HEK293 (cell line): Measurements from ENCODE around the gene ARL8B.

ENCODE experiments used
- ELK4 ChIP-seq: IDR thresholded peaks from 2 replicates; pipeline ENCODE4 v1.6.1; 2011; ENCODE audit warnings: mild to moderate bottlenecking, low read depth, low read length, borderline replicate concordance
- SP2 ChIP-seq: fragments of 450-650 bp; formaldehyde crosslinking; IDR thresholded peaks from 2 replicates; pipeline ENCODE4 v1.5.1; 2016; ENCODE audit warnings: missing biosample characterization, missing genetic modification characterization
- YY1 ChIP-seq: fragments of 450-650 bp; formaldehyde crosslinking; IDR thresholded peaks from 2 replicates; pipeline ENCODE4 v1.5.1; 2018; ENCODE audit warnings: missing biosample characterization, missing genetic modification characterization
- ZNF148 ChIP-seq: fragments of 450-650 bp; formaldehyde crosslinking; IDR thresholded peaks from 2 replicates; pipeline ENCODE4 v1.5.0; 2017; ENCODE audit warnings: missing biosample characterization, missing genetic modification characterization, borderline replicate concordance
- ZNF221 ChIP-seq: fragments of 450-650 bp; formaldehyde crosslinking; IDR thresholded peaks from 2 replicates; pipeline ENCODE4 v1.5.1; 2017; ENCODE audit warnings: missing biosample characterization, missing genetic modification characterization, borderline replicate concordance
- ZNF302 ChIP-seq: fragments of 450-650 bp; formaldehyde crosslinking; IDR thresholded peaks from 2 replicates; pipeline ENCODE4 v1.5.1; 2016; ENCODE audit warnings: missing biosample characterization, missing genetic modification characterization, low read depth
- TF ChIP-seq, protein P1 (sequence below): fragments of 450-650 bp; formaldehyde crosslinking; IDR thresholded peaks from 2 replicates; pipeline ENCODE4 v1.5.1; 2016; ENCODE audit warnings: missing biosample characterization, missing genetic modification characterization
- TF ChIP-seq, protein P2 (sequence below): fragments of 450-650 bp; formaldehyde crosslinking; IDR thresholded peaks from 2 replicates; pipeline ENCODE4 v1.5.1; 2016; ENCODE audit warnings: missing biosample characterization, missing genetic modification characterization, borderline replicate concordance
- TF ChIP-seq, protein P3 (sequence below): fragments of 450-650 bp; formaldehyde crosslinking; IDR thresholded peaks from 2 replicates; pipeline ENCODE4 v1.5.1; 2016; ENCODE audit warnings: missing biosample characterization, missing genetic modification characterization
- TF ChIP-seq, protein P4 (sequence below): fragments of 450-650 bp; formaldehyde crosslinking; IDR thresholded peaks from 2 replicates; pipeline ENCODE4 v1.5.1; 2016; ENCODE audit warnings: missing biosample characterization, missing genetic modification characterization

DNA sequence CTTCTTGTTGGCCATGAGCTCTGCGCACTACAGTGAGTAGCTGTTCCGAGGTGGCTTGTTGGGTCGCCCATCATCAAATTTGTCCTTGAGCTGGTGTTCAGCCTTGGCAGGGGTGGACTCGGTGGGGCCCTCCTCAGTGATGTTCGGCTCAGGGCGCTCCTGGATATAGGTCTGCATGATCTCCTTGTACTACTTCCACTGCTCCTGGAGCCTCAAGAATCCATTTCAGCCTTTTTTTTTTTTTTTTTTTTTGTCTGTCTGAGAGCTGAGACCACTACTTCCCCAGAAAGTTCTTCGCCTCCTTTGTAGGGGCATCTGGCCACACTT, 39.3 kb upstream of the ARL8B start:
- TF ChIP-seq, protein P1, sequence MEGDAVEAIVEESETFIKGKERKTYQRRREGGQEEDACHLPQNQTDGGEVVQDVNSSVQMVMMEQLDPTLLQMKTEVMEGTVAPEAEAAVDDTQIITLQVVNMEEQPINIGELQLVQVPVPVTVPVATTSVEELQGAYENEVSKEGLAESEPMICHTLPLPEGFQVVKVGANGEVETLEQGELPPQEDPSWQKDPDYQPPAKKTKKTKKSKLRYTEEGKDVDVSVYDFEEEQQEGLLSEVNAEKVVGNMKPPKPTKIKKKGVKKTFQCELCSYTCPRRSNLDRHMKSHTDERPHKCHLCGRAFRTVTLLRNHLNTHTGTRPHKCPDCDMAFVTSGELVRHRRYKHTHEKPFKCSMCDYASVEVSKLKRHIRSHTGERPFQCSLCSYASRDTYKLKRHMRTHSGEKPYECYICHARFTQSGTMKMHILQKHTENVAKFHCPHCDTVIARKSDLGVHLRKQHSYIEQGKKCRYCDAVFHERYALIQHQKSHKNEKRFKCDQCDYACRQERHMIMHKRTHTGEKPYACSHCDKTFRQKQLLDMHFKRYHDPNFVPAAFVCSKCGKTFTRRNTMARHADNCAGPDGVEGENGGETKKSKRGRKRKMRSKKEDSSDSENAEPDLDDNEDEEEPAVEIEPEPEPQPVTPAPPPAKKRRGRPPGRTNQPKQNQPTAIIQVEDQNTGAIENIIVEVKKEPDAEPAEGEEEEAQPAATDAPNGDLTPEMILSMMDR (tag by site-specific recombination) = no peak
- no peak for TF ChIP-seq ELK4
- TF ChIP-seq YY1 = no peak
- no peak for TF ChIP-seq ZNF302 (tag by site-specific recombination)
- TF ChIP-seq, protein P2, sequence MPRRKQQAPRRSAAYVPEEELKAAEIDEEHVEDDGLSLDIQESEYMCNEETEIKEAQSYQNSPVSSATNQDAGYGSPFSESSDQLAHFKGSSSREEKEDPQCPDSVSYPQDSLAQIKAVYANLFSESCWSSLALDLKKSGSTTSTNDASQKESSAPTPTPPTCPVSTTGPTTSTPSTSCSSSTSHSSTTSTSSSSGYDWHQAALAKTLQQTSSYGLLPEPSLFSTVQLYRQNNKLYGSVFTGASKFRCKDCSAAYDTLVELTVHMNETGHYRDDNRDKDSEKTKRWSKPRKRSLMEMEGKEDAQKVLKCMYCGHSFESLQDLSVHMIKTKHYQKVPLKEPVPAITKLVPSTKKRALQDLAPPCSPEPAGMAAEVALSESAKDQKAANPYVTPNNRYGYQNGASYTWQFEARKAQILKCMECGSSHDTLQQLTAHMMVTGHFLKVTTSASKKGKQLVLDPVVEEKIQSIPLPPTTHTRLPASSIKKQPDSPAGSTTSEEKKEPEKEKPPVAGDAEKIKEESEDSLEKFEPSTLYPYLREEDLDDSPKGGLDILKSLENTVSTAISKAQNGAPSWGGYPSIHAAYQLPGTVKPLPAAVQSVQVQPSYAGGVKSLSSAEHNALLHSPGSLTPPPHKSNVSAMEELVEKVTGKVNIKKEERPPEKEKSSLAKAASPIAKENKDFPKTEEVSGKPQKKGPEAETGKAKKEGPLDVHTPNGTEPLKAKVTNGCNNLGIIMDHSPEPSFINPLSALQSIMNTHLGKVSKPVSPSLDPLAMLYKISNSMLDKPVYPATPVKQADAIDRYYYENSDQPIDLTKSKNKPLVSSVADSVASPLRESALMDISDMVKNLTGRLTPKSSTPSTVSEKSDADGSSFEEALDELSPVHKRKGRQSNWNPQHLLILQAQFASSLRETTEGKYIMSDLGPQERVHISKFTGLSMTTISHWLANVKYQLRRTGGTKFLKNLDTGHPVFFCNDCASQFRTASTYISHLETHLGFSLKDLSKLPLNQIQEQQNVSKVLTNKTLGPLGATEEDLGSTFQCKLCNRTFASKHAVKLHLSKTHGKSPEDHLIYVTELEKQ (tag by site-specific recombination) = no peak
- TF ChIP-seq, protein P3, sequence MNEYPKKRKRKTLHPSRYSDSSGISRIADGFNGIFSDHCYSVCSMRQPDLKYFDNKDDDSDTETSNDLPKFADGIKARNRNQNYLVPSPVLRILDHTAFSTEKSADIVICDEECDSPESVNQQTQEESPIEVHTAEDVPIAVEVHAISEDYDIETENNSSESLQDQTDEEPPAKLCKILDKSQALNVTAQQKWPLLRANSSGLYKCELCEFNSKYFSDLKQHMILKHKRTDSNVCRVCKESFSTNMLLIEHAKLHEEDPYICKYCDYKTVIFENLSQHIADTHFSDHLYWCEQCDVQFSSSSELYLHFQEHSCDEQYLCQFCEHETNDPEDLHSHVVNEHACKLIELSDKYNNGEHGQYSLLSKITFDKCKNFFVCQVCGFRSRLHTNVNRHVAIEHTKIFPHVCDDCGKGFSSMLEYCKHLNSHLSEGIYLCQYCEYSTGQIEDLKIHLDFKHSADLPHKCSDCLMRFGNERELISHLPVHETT (tag by site-specific recombination) = no peak
- TF ChIP-seq ZNF148 (tag by site-specific recombination) = no peak
- TF ChIP-seq, protein P4, sequence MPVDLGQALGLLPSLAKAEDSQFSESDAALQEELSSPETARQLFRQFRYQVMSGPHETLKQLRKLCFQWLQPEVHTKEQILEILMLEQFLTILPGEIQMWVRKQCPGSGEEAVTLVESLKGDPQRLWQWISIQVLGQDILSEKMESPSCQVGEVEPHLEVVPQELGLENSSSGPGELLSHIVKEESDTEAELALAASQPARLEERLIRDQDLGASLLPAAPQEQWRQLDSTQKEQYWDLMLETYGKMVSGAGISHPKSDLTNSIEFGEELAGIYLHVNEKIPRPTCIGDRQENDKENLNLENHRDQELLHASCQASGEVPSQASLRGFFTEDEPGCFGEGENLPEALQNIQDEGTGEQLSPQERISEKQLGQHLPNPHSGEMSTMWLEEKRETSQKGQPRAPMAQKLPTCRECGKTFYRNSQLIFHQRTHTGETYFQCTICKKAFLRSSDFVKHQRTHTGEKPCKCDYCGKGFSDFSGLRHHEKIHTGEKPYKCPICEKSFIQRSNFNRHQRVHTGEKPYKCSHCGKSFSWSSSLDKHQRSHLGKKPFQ (tag by site-specific recombination) = no peak
- no peak for TF ChIP-seq SP2 (tag by site-specific recombination)
- TF ChIP-seq ZNF221 (tag by site-specific recombination) = no peak
